MG63 (cell line): ENCODE measurements around the gene MAB21L3. TPM values are rescaled to one million over a fixed set of nuclear protein-coding genes. Genes with fewer than 3 reads are reported as not detected.
"Not testable (repeated sequence)": the region's sequence is repeated elsewhere in the genome, so short reads cannot be mapped to it uniquely, and the experiment has no call there.

Experiments
- DNase-seq: peaks from one replicate; pipeline ENCODE4 v3.0.0-alpha.2; 2020
- H3K27me3 ChIP-seq: fragments of 250-450 bp; sonication (Bioruptor Pico); 2 replicates; pipeline ENCODE4 v1.5.1; 2020; ENCODE audit warnings: mild to moderate bottlenecking, moderate library complexity
- H3K36me3 ChIP-seq: fragments of 250-450 bp; sonication (Bioruptor Pico); 2 replicates; pipeline ENCODE4 v1.5.1; 2020; ENCODE audit warnings: mild to moderate bottlenecking, moderate library complexity
- H3K4me3 ChIP-seq: fragments of 250-450 bp; sonication (Bioruptor Pico); 2 replicates; pipeline ENCODE4 v1.5.1; 2020; ENCODE audit warnings: mild to moderate bottlenecking, moderate library complexity
- H3K9me3 ChIP-seq: fragments of 250-450 bp; sonication (Bioruptor Pico); 2 replicates; pipeline ENCODE4 v1.5.1; 2020; ENCODE audit warnings: mild to moderate bottlenecking, moderate library complexity
- total RNA-seq: library from RNA; depleted of rRNA; stranded (reverse); fragments of >200 nt; shearing (Covaris generic); gene quantifications from 2 replicates; pipeline ENCODE4 v1.2.3, GENCODE V29; 2014; ENCODE audit warnings: low replicate concordance

MAB21L3 gene
- total RNA-seq, 1 experiment from 2014 or later = 1.3 TPM

- no peaks in the 10 kb centered on the region for H3K36me3 ChIP-seq
- no peaks in the 10 kb centered on the region for H3K27me3 ChIP-seq
- H3K4me3 ChIP-seq = no peak overlapping the region
- no peak for DNase-seq
- H3K9me3 ChIP-seq = no peaks in the 10 kb centered on the region
Observed at GRCh38 chr1:116127123-116127847, 16.1 kb downstream of the MAB21L3 start.

- no peak overlapping the region for H3K4me3 ChIP-seq
- H3K36me3 ChIP-seq = no peaks in the 10 kb centered on the region
- H3K27me3 ChIP-seq = no peaks in the 10 kb centered on the region
- no peak for DNase-seq
- H3K9me3 ChIP-seq = no peaks in the 10 kb centered on the region
Observed at GRCh38 chr1:116127848-116128540, 16.8 kb downstream of the MAB21L3 start.

DNA sequence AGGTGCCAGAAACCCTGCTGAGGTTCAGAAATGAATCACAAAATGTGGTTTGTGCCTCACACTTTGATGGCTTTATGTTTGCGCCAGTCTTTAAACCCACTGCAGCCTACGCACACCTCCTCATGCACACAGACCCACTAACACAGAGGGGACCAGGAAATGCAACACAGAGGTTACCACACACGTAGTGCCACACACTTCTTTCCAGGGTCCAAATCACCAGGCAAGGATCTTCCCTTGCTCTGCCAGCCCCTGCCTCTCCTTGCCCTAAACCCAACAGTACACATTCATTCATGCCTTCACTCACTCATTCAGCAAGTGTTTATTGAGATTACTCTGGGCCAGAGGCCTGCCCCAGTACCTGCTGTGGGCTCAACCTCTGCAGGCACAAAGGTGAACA is 17.5 kb downstream of the MAB21L3 start:
- Histone ChIP-seq H3K27me3 (no peaks in the 10 kb centered on the region), H3K9me3 (no peaks in the 10 kb centered on the region), H3K36me3 (no peaks in the 10 kb centered on the region), H3K4me3 (no peak overlapping the region)
- no peak for DNase-seq

- Histone ChIP-seq H3K27me3 (no peaks in the 10 kb centered on the region), H3K36me3 (no peaks in the 10 kb centered on the region), H3K9me3 (no peaks in the 10 kb centered on the region), H3K4me3 (no peak overlapping the region)
- DNase-seq = no peak
Observed at GRCh38 chr1:116129537-116129936, 18.3 kb downstream of the MAB21L3 start.

- H3K36me3 ChIP-seq = no peaks in the 10 kb centered on the region
- no peaks in the 10 kb centered on the region for H3K9me3 ChIP-seq
- H3K27me3 ChIP-seq = no peaks in the 10 kb centered on the region
- DNase-seq = no peak
- no peak overlapping the region for H3K4me3 ChIP-seq
Observed at GRCh38 chr1:116130356-116130755, 19.2 kb downstream of the MAB21L3 start.

- Histone ChIP-seq H3K4me3 (no peak overlapping the region), H3K27me3 (no peaks in the 10 kb centered on the region), H3K9me3 (no peaks in the 10 kb centered on the region), H3K36me3 (no peaks in the 10 kb centered on the region)
- DNase-seq = no peak
Observed at GRCh38 chr1:116131170-116131569, 20.0 kb downstream of the MAB21L3 start.

DNA sequence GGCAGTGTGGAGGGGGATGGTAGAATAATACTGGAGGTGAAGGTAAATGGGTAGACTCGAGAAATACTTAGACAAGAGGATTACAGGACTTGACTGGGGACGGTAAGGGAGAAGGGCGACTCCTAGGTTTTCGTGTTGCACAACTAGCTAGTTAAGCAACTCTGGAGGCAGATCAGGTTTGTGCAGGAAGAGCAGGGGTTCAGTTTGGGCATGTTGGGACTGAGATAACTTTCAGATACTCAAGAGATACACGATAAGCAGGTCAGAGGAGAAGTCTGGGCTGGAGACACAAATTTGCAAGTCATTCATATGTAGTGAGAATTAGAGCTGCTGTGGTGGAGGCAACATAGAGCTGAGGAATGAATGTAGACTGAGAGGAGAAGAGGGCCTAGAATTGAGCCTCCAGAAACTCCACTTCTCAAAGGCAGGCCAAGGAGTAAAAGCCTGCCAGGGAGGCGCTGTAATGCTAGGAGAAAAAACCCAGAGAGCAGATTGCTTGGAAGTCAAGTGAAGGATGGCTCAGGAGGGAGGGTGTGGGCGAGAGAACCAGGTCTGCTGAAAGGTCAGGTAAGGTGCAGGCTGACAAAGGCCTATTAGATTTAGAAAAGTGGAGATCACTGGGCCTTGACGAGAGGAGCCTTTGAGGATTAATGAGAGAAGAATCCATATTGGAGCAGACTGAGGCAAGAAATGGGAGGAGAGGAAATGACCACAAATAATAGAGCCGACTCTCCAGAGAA is 20.8 kb downstream of the MAB21L3 start:
- DNase-seq = no peak
- Histone ChIP-seq H3K36me3 (no peaks in the 10 kb centered on the region), H3K27me3 (no peaks in the 10 kb centered on the region), H3K9me3 (no peaks in the 10 kb centered on the region), H3K4me3 (no peak overlapping the region)

GRCh38 chr1:116133696-116134475 is 22.7 kb downstream of the MAB21L3 start:
- Histone ChIP-seq H3K36me3 (no peaks in the 10 kb centered on the region), H3K4me3 (no peak overlapping the region), H3K27me3 (no peaks in the 10 kb centered on the region), H3K9me3 (no peaks in the 10 kb centered on the region)
- no peak for DNase-seq

GRCh38 chr1:116134476-116134773 is 23.2 kb downstream of the MAB21L3 start:
- no peaks in the 10 kb centered on the region for H3K9me3 ChIP-seq
- DNase-seq = no peak
- H3K4me3 ChIP-seq = no peak overlapping the region
- no peaks in the 10 kb centered on the region for H3K36me3 ChIP-seq
- H3K27me3 ChIP-seq = no peaks in the 10 kb centered on the region

- no peak overlapping the region for H3K4me3 ChIP-seq
- H3K27me3 ChIP-seq = peaks cover 5% of the 10 kb centered on the region
- no peaks in the 10 kb centered on the region for H3K9me3 ChIP-seq
- no peak for DNase-seq
- no peaks in the 10 kb centered on the region for H3K36me3 ChIP-seq
Observed at GRCh38 chr1:116138277-116138792, 27.1 kb downstream of the MAB21L3 start.

GRCh38 chr1:116139592-116140134 is 28.5 kb downstream of the MAB21L3 start:
- peaks cover 4% of the 10 kb centered on the region for H3K9me3 ChIP-seq
- no peak overlapping the region for H3K4me3 ChIP-seq
- no peaks in the 10 kb centered on the region for H3K36me3 ChIP-seq

GRCh38 chr1:116144151-116144550 is 33.0 kb downstream of the MAB21L3 start:
- Histone ChIP-seq H3K4me3 (no peak overlapping the region), H3K36me3 (no peaks in the 10 kb centered on the region), H3K9me3 (peaks cover 4% of the 10 kb centered on the region), H3K27me3 (peaks cover 5% of the 10 kb centered on the region)
- no peak for DNase-seq

More at GRCh38 chr1:116139592-116140134, 28.5 kb downstream of the MAB21L3 start:
- peaks cover 5% of the 10 kb centered on the region for H3K27me3 ChIP-seq
- no peak for DNase-seq

- not testable (repeated sequence) for H3K4me3 ChIP-seq, H3K27me3 ChIP-seq, DNase-seq, H3K9me3 ChIP-seq, H3K36me3 ChIP-seq
Observed at GRCh38 chr1:116146447-116147113, 35.4 kb downstream of the MAB21L3 start.

- peaks cover 2% of the 10 kb centered on the region; the same call in 1 of the 2 replicates for H3K27me3 ChIP-seq
- peaks cover 4% of the 10 kb centered on the region for H3K9me3 ChIP-seq
- no peak for DNase-seq
- no peak overlapping the region for H3K4me3 ChIP-seq
- H3K36me3 ChIP-seq = no peaks in the 10 kb centered on the region
Observed at GRCh38 chr1:116147114-116147510, 35.9 kb downstream of the MAB21L3 start.

DNA sequence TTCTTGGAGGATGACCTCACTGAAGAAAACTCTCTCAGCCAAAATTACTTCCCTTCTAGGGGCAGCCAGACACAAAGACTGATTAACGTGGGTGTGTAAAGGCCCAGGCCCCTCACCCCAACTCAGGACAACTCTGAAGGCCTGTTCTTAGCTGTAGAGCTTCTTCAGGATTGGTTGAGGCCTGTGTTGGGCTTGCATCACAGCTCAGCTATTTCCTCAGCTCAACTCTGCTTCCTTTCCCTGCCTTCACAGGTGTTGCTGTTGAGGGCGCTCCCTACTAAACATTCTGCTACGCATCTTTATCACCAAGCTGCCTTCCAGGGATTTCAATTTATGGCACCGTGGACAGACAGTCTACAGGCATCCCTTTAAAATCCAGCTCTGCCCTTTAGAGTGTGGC is 36.8 kb downstream of the MAB21L3 start:
- DNase-seq = no peak
- no peaks in the 10 kb centered on the region for H3K36me3 ChIP-seq
- H3K27me3 ChIP-seq = no peaks in the 10 kb centered on the region
- peaks cover 4% of the 10 kb centered on the region for H3K9me3 ChIP-seq
- H3K4me3 ChIP-seq = no peak overlapping the region

GRCh38 chr1:116148967-116149366 is 37.8 kb downstream of the MAB21L3 start:
- H3K9me3 ChIP-seq = peaks cover 4% of the 10 kb centered on the region
- no peaks in the 10 kb centered on the region for H3K27me3 ChIP-seq
- H3K4me3 ChIP-seq = no peak overlapping the region
- no peak for DNase-seq
- H3K36me3 ChIP-seq = no peaks in the 10 kb centered on the region
